ENCODE measurements around the gene NRP1.
"Not testable (repeated sequence)": the region's sequence is repeated elsewhere in the genome, so short reads cannot be mapped to it uniquely, and the experiment has no call there.

The NRP1 gene

GRCh38 chr10:33334153-33334804 lies at the start of gene NRP1:
NRP1 (minus strand) TSS chr10:33334667; CDS start chr10:33334382, 285 bp downstream.
- DNase-seq (ENCODE audit: low read depth in 2 of 2), result no peak

GRCh38 chr10:33384201-33384600 lies 49.7 kb upstream of the NRP1 start:
- not testable (repeated sequence) for DNase-seq (ENCODE audit: low read depth in 2 of 2)

- DNase-seq (ENCODE audit: low read depth in 2 of 2), result no peak
Observed at GRCh38 chr10:33382921-33383713, 48.6 kb upstream of the NRP1 start.

- DNase-seq (ENCODE audit: low read depth in 2 of 2), result no peak
Observed at GRCh38 chr10:33382216-33382600, 47.7 kb upstream of the NRP1 start.

DNA sequence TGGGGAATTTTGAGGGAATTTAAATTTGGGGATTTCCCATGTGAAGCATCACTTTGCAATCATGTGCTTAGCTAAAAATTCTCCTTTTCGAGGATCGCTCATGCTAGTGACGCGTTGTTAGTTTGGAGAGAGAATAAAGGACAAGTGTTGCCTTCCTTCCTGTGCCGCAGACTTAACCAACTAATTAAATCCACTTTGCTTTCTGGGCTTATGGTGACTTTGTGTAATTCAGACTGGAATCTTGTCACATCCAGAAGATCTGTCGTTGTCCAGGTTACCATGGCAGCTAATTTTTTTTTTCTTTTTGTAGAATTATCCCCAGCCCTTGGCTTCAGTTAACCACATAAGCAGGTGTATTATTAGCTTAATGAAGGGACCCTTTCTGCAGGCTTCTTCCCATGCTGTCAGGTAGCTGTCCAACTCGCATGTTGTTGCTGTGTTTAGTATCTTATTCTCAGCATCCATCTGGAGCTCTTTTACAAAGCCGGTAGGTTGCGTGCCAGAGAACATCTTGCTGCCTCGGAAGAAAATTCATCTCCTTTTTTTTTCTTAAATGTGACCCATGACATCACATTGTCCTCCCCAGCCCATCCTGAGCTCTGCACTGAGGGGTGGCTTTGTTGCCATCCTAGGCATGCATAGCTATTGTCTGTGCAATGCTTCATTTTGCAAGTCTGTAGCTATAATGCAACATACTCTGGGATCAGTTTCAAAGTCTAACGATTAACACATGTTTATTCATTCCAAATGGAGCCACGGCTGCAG lies 47.2 kb upstream of the NRP1 start:
- DNase-seq (ENCODE audit: low read depth in 2 of 2), result no peak

GRCh38 chr10:33377658-33378025 lies 43.2 kb upstream of the NRP1 start:
- DNase-seq (ENCODE audit: low read depth in 2 of 2), result no peak

- no peak for DNase-seq (ENCODE audit: low read depth in 2 of 2)
Observed at GRCh38 chr10:33376976-33377657, 42.6 kb upstream of the NRP1 start.

DNA sequence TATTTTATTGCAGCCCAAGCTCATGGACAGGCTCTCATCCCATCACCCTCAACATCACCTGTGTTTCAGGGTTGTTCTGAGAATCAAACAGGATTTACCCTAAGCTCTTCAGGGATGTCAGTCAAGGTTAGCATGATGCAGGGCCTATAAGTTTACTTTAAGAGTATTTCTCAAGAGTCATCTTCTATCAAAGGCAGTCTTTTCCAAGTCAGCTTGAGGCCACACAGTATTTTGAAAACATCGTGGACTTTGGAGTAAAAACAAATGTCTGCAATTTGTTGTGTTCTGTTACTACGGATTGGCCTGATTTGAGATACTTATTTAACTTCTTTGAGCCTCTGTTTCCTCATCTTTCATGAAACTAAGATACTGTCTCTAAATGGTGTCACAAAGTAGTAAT lies 42.0 kb upstream of the NRP1 start:
- DNase-seq (ENCODE audit: low read depth in 2 of 2), result no peak

DNA sequence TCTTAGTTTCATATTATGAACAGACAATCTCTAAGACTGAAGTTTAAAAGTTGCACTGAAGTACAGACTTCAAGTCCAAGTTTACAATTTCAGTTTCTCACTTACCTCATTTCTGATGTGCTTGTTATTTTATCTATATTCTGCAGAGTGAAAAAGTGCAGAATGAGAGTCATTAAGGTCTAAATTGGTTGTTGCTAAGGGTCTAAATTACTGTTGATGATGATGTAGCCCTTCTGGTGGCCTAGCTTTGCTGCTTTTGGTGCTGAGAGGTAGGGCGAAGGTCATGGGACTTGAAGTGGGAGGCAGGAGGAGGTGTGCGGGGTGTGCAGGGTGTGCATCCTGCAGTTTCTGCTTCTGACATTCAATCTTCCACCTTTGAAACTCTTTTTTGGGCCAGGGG lies 38.8 kb upstream of the NRP1 start:
- no peak for DNase-seq (ENCODE audit: low read depth in 2 of 2)

GRCh38 chr10:33371234-33371633 lies 36.8 kb upstream of the NRP1 start:
- DNase-seq (ENCODE audit: low read depth in 2 of 2), result no peak

DNA sequence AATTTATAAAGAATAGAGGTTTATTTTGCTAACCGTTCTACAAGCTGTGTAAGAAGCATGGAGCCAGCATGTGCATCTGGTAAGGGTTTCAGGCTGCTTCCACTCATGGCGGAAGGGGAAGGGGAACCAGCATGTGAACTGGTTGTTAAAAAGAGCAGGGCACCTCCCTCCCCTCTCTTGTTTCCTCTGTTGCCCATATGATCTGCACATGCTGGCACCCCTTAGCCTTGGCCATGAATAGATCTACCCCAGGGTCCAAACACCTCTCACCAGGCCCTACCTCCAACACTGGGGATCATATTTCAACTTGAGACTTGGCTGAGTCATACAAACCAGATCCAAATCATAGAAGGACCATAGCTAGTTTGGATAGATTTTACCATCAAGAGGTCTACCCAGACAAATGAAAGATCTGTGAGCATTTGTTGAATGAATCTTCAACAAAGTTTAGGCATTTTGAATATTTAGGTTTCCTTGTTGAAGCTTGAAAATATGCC lies 36.0 kb upstream of the NRP1 start:
- DNase-seq (ENCODE audit: low read depth in 2 of 2), result no peak

- no peak for DNase-seq (ENCODE audit: low read depth in 2 of 2)
Observed at GRCh38 chr10:33368086-33368485, 33.6 kb upstream of the NRP1 start.

- no peak for DNase-seq (ENCODE audit: low read depth in 2 of 2)
Observed at GRCh38 chr10:33365871-33366411, 31.5 kb upstream of the NRP1 start.

- no peak for DNase-seq (ENCODE audit: low read depth in 2 of 2)
Observed at GRCh38 chr10:33365301-33365700, 30.8 kb upstream of the NRP1 start.

- no peak for DNase-seq (ENCODE audit: low read depth in 2 of 2)
Observed at GRCh38 chr10:33363106-33363505, 28.6 kb upstream of the NRP1 start.

DNA sequence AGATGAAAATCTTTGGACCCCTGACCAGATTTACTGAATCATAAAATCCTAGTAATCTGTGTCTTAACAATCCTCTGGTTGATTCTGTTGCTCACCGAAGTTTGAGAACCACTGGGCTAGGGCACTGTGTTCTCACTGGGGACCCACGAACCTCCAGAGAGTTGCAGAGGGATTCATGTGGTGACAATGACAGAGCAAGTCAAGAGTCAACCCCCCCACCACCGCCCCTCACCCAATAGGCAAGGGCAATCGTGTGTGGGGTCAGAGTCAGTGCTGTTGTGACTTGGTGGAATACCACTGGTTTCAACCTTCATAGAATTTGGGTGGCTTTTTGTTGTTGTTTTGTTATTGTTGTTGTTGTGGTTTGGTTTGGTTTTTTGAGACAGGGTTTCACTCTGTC lies 23.5 kb upstream of the NRP1 start:
- DNase-seq (ENCODE audit: low read depth in 2 of 2), result no peak

DNA sequence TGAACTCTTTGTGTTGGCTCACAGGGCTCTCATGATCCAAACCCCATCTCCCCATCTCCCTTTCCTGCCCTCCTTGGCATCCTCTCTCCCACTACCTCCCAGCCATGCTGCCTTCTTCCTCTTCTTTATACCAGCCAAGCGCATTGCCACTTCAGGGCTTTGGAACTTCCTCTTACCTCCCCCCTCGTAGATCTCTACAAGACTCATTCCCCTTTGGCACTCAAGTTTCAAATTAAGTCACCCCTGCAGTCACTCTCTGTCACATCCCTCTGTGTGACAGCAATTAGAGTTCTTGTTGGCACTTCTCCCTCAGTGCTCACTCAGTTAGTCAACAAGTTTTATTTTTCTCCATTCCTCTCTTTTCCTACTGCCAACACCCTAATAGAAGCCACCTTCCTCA lies 20.8 kb upstream of the NRP1 start:
- no peak for DNase-seq (ENCODE audit: low read depth in 2 of 2)

- DNase-seq (ENCODE audit: low read depth in 2 of 2), result no peak
Observed at GRCh38 chr10:33353853-33354252, 19.4 kb upstream of the NRP1 start.

GRCh38 chr10:33353334-33353733 lies 18.9 kb upstream of the NRP1 start:
- no peak for DNase-seq (ENCODE audit: low read depth in 2 of 2)

- no peak for DNase-seq (ENCODE audit: low read depth in 2 of 2)
Observed at GRCh38 chr10:33352615-33353014, 18.1 kb upstream of the NRP1 start.

GRCh38 chr10:33352175-33352574 lies 17.7 kb upstream of the NRP1 start:
- no peak for DNase-seq (ENCODE audit: low read depth in 2 of 2)

DNA sequence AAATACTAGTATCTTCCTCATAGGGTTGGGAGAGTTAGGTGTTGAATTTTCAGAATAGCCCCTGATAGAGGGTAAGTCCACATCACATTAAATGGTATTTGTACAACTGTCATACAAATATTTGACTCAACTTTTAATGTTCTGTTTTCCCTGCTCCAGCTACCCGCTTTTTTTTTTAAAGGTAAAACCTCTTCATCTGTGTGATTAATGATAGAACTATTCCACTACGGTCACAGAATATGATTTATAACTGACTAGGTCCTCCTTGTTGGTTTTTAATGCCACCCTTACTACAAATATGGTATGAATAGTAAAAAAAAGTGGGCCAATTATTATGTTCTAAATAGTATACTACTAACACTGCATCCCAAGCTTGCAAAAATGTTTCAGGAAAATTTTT lies 15.6 kb upstream of the NRP1 start:
- DNase-seq (ENCODE audit: low read depth in 2 of 2), result no peak
